ENCODE data around the gene SDHAF4. TPM values are rescaled to one million over a fixed set of nuclear protein-coding genes. Genes with fewer than 3 reads are reported as not detected.

SDHAF4 gene
- total and polyA plus RNA-seq, 2 donors (not counting 3 experiments of a cell fraction or from before 2014, with no cell fraction given) = 3.6 to 8.6 TPM

- Histone ChIP-seq H3K27me3 (ENCODE audit: control insufficient read depth in 2 of 2, insufficient read depth in 2 of 2, low read length in 2 of 2) (no peaks in the 10 kb centered on the region), H2AFZ (ENCODE audit: low read depth, low read length) (no peak overlapping the region), H3K27ac (ENCODE audit: insufficient read depth, low read depth, low read length) (no peak overlapping the region), H3K9me3 (replicated peaks; ENCODE audit: control insufficient read depth, insufficient read depth, low read length) (no peaks in the 10 kb centered on the region), H3K79me2 (ENCODE audit: control insufficient read depth, insufficient read depth, low read length) (no peaks in the 10 kb centered on the region), H3K4me2 (ENCODE audit: insufficient read depth, low read length) (no peak overlapping the region), H3K4me1 (ENCODE audit: control insufficient read depth, extremely low read depth, insufficient read depth, low read length) (no peaks in the 10 kb centered on the region), H3K9ac (replicated peaks; ENCODE audit: extremely low read depth, insufficient read depth, low read length) (no peak overlapping the region), H3K4me3 (replicated peaks in 1 of 3; ENCODE audit: insufficient read depth in 1 of 3, low read depth in 1 of 3, low read length in 3 of 3) (no peak overlapping the region), H3K9me1 (replicated peaks; ENCODE audit: control insufficient read depth, extremely low read depth, insufficient read depth, low read length) (no peaks in the 10 kb centered on the region), H3K36me3 (ENCODE audit: control insufficient read depth in 2 of 2, extremely low read depth in 1 of 2, insufficient read depth in 2 of 2, low read length in 2 of 2) (no peaks in the 10 kb centered on the region), H4K20me1 (replicated peaks; ENCODE audit: control insufficient read depth, extremely low read depth, insufficient read depth, low read length) (no peaks in the 10 kb centered on the region)
- dilution Hi-C loops (cut with MboI; ENCODE audit: extremely low pct_ligation_motif_present, low sequenced_read_pairs) (no loop called here), intact Hi-C loops (cut with micrococcal nuclease) (no loop called here)
- no peak for DNase-seq (ENCODE audit: low read depth, low spot score)
- FAIRE-seq = no peak
- CTCF ChIA-PET = no interaction called here
- no TSS peak for BruUV-seq (replicated peaks)
- TF ChIP-seq GATA2 (IDR thresholded peaks at IDR 0.05; ENCODE audit: insufficient read depth, insufficient read length, low read depth, low read length) (no peak), JUN (IDR thresholded peaks at IDR 0.05; ENCODE audit: borderline replicate concordance, insufficient read depth, insufficient read length, low read depth) (no peak), POLR2A (IDR thresholded peaks at IDR 0.05; ENCODE audit: low read depth, low read length) (no peak), FOS (IDR thresholded peaks at IDR 0.05; ENCODE audit: borderline replicate concordance, insufficient read depth, low read length) (no peak), CTCF (IDR thresholded peaks at IDR 0.05; ENCODE audit: extremely low read depth in 1 of 2, insufficient read depth in 1 of 2, low read depth in 1 of 2, low read length in 2 of 2) (no peak), MYC (IDR thresholded peaks at IDR 0.05; ENCODE audit: low read depth, low read length) (no peak), EZH2 (IDR thresholded peaks at IDR 0.05; ENCODE audit: borderline replicate concordance, low read depth, low read length, severe bottlenecking) (no peak), POLR2AphosphoS5 (IDR thresholded peaks at IDR 0.05; ENCODE audit: insufficient read depth, low read depth, low read length) (no peak)
- TF ChIP-seq, protein P1, sequence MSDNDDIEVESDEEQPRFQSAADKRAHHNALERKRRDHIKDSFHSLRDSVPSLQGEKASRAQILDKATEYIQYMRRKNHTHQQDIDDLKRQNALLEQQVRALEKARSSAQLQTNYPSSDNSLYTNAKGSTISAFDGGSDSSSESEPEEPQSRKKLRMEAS (IDR thresholded peaks at IDR 0.05; ENCODE audit: insufficient read depth, insufficient read length) = no peak
- POLR2A ChIA-PET = no interaction called here
Observed at GRCh38 chr6:70592391-70593117, 25.8 kb downstream of the SDHAF4 start.

Data from endothelial cell of umbilical vein (primary cell).